ENCODE results near the gene ADH1C.

DNA sequence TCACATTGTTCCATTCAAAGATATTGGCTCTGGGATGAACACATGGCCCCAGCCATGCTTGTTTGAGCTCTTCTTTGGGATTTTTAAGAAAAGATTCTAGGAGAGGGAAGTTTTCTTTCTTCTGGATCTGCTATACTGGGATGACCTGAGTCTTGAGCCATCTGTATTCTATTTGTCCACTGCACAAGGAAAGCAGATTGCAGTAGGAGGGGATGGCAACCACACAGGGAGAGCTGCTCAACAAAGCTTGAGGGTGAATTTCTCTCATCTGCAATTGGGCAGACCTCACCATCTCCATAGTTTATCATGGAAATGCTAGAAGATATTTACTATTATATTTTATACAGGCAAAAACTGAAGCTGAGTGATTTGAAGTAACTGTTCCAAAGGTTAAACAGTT, 48.3 kb upstream of the ADH1C start:
- TF ChIP-seq EZH2phosphoT487 (IDR thresholded peaks at IDR 0.05; ENCODE audit: borderline replicate concordance, low read depth), result no peak
- TF ChIP-seq, protein P1, sequence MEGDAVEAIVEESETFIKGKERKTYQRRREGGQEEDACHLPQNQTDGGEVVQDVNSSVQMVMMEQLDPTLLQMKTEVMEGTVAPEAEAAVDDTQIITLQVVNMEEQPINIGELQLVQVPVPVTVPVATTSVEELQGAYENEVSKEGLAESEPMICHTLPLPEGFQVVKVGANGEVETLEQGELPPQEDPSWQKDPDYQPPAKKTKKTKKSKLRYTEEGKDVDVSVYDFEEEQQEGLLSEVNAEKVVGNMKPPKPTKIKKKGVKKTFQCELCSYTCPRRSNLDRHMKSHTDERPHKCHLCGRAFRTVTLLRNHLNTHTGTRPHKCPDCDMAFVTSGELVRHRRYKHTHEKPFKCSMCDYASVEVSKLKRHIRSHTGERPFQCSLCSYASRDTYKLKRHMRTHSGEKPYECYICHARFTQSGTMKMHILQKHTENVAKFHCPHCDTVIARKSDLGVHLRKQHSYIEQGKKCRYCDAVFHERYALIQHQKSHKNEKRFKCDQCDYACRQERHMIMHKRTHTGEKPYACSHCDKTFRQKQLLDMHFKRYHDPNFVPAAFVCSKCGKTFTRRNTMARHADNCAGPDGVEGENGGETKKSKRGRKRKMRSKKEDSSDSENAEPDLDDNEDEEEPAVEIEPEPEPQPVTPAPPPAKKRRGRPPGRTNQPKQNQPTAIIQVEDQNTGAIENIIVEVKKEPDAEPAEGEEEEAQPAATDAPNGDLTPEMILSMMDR (IDR thresholded peaks at IDR 0.05), result no peak
- TF ChIP-seq, protein P2, sequence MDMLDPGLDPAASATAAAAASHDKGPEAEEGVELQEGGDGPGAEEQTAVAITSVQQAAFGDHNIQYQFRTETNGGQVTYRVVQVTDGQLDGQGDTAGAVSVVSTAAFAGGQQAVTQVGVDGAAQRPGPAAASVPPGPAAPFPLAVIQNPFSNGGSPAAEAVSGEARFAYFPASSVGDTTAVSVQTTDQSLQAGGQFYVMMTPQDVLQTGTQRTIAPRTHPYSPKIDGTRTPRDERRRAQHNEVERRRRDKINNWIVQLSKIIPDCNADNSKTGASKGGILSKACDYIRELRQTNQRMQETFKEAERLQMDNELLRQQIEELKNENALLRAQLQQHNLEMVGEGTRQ (IDR thresholded peaks at IDR 0.05; ENCODE audit: borderline replicate concordance, low read depth, low read length), result no peak
- no peak for TF ChIP-seq FOSL2 (IDR thresholded peaks at IDR 0.05; ENCODE audit: borderline replicate concordance, low read depth)
- TF ChIP-seq, protein P3, sequence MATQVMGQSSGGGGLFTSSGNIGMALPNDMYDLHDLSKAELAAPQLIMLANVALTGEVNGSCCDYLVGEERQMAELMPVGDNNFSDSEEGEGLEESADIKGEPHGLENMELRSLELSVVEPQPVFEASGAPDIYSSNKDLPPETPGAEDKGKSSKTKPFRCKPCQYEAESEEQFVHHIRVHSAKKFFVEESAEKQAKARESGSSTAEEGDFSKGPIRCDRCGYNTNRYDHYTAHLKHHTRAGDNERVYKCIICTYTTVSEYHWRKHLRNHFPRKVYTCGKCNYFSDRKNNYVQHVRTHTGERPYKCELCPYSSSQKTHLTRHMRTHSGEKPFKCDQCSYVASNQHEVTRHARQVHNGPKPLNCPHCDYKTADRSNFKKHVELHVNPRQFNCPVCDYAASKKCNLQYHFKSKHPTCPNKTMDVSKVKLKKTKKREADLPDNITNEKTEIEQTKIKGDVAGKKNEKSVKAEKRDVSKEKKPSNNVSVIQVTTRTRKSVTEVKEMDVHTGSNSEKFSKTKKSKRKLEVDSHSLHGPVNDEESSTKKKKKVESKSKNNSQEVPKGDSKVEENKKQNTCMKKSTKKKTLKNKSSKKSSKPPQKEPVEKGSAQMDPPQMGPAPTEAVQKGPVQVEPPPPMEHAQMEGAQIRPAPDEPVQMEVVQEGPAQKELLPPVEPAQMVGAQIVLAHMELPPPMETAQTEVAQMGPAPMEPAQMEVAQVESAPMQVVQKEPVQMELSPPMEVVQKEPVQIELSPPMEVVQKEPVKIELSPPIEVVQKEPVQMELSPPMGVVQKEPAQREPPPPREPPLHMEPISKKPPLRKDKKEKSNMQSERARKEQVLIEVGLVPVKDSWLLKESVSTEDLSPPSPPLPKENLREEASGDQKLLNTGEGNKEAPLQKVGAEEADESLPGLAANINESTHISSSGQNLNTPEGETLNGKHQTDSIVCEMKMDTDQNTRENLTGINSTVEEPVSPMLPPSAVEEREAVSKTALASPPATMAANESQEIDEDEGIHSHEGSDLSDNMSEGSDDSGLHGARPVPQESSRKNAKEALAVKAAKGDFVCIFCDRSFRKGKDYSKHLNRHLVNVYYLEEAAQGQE (IDR thresholded peaks at IDR 0.05; ENCODE audit: low read depth, low read length), result no peak
- no peak for TF ChIP-seq RAD21 (IDR thresholded peaks at IDR 0.05; ENCODE audit: low read length)
